ENCODE results near the gene TMPRSS7.
A peak's percentile ranks its signal among the peaks of the same experiment; 100 is the strongest.

Gene TMPRSS7

DNA sequence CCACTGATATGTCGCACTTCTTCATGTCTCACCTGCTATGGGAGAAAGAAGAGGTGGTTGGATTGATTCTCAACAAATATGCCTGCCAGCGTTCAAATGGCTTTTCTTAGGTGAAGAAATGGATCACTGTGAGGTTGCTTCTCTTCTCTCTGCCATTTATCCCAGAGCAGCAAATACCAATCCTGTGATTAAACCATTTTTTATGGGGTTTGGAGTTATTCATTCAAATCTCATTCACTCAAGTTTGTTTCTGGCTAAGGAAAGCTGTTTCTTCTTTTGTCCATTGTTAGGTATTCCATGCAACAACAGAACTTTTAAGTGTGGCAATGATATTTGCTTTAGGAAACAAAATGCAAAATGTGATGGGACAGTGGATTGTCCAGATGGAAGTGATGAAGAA lies 39.5 kb downstream of the TMPRSS7 start:
- no peaks in the 10 kb centered on the region for H3K9me3 ChIP-seq (ENCODE audit: control insufficient read depth, low read length)
- H3K27ac ChIP-seq (ENCODE audit: low read length, poor library complexity, severe bottlenecking) = peak overlapping the region; percentile 69
- 90% methylated on average over 2 of the region's 2 CpGs for WGBS
- H2BK12ac ChIP-seq (ENCODE audit: low read length in 2 of 2) = peak overlapping the region in 1 of 2 experiments; percentile 50
- H2BK120ac ChIP-seq (ENCODE audit: low read depth, low read length) = no peak overlapping the region
- no peak overlapping the region for H3K14ac ChIP-seq (ENCODE audit: low read length in 2 of 2)
- H2AFZ ChIP-seq (ENCODE audit: low read depth, low read length) = no peak overlapping the region
- H2BK15ac ChIP-seq (ENCODE audit: low read depth, poor library complexity, severe bottlenecking) = no peak overlapping the region
- H3K4me2 ChIP-seq (ENCODE audit: low read length, poor library complexity, severe bottlenecking) = no peak overlapping the region
- no peak overlapping the region for H4K8ac ChIP-seq (ENCODE audit: low read length)
- DNase-seq = no peak
- H3K4me1 ChIP-seq (ENCODE audit: control insufficient read depth, insufficient read depth, low read depth, low read length) = peaks cover 4% of the 10 kb centered on the region
- peak overlapping the region; percentile 75 for H2AK5ac ChIP-seq (ENCODE audit: low read length, severe bottlenecking)
- peak overlapping the region; percentile 87 for H3K9ac ChIP-seq (ENCODE audit: low read length)
- no peak overlapping the region for H3K23ac ChIP-seq (ENCODE audit: low read length in 2 of 2)
- H3K79me1 ChIP-seq (replicated peaks; ENCODE audit: low read length, poor library complexity, severe bottlenecking) = no peaks in the 10 kb centered on the region
- H3K36me3 ChIP-seq (ENCODE audit: control insufficient read depth in 1 of 2, insufficient read depth in 2 of 2, low read depth in 1 of 2, low read length in 2 of 2) = no peaks in the 10 kb centered on the region
- H3K4me3 ChIP-seq (ENCODE audit: insufficient read depth in 1 of 2, low read depth in 1 of 2, low read length in 2 of 2) = peak overlapping the region in 1 of 2 experiments; percentile 3
- no peaks in the 10 kb centered on the region for H3K27me3 ChIP-seq (ENCODE audit: control insufficient read depth in 1 of 2, insufficient read depth in 1 of 2, low read length in 2 of 2)
- H2BK5ac ChIP-seq (ENCODE audit: low read depth, low read length, poor library complexity, severe bottlenecking) = peak overlapping the region; percentile 44
- H4K91ac ChIP-seq (ENCODE audit: low read length) = no peak overlapping the region
- no peak overlapping the region for H3K4ac ChIP-seq (ENCODE audit: low read depth in 1 of 2, low read length in 2 of 2)
- H3K18ac ChIP-seq (ENCODE audit: low read depth in 1 of 2, low read length in 2 of 2) = no peak overlapping the region

DNA sequence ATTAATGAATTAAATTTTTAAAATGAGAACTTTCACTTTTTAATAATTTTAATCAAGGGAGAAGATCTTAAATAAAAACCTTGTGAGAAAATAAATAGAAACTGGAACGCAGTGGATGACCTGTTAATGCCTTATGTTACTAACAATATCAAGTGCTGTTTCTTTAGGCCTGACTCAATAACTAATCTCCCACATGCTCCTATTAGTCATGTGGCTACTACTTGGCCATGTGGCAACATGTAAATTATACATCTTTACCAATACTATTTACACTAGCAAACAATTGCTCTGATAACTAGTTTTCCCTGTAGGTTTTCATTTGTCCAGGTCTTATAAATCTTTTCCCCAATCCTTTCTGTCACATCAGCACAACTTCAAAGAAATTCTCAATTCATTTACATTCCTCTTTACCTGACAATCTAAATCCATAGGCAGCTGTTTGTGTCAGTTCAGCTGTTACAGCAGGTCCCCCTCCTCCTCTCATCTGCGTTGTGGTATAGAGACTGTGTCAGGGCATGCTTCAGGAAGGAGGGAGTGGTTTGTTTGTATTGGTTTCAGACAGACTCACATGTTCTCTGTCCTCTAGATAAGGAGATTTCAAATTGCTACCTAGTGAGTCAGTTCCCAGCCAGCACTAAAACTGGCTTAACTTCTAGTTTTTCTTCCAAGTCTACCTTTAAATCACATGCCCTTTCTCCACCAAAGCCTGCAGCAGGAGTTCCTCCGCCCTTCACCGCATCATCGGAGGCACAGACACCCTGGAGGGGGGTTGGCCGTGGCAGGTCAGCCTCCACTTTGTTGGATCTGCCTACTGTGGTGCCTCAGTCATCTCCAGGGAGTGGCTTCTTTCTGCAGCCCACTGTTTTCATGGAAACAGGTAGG lies 40.3 kb downstream of the TMPRSS7 start:
- H2BK120ac ChIP-seq (ENCODE audit: low read depth, low read length) = no peak overlapping the region
- H3K18ac ChIP-seq (ENCODE audit: low read depth in 1 of 2, low read length in 2 of 2) = peak overlapping the region in 1 of 2 experiments; percentile 92
- H3K4me2 ChIP-seq (ENCODE audit: low read length, poor library complexity, severe bottlenecking) = peak overlapping the region; percentile 18
- no peak overlapping the region for H2AFZ ChIP-seq (ENCODE audit: low read depth, low read length)
- H4K91ac ChIP-seq (ENCODE audit: low read length) = no peak overlapping the region
- H2AK5ac ChIP-seq (ENCODE audit: low read length, severe bottlenecking) = no peak overlapping the region
- peak overlapping the region; percentile 87 for H3K9ac ChIP-seq (ENCODE audit: low read length)
- H3K23ac ChIP-seq (ENCODE audit: low read length in 2 of 2) = peak overlapping the region in 1 of 2 experiments; percentile 14
- no peaks in the 10 kb centered on the region for H3K9me3 ChIP-seq (ENCODE audit: control insufficient read depth, low read length)
- 2% methylated on average over 5 of the region's 6 CpGs for WGBS
- peak; percentile 93 for DNase-seq
- peak overlapping the region in 1 of 2 experiments; percentile 9 for H3K4ac ChIP-seq (ENCODE audit: low read depth in 1 of 2, low read length in 2 of 2)
- peak overlapping the region; percentile 1 for H2BK5ac ChIP-seq (ENCODE audit: low read depth, low read length, poor library complexity, severe bottlenecking)
- H4K8ac ChIP-seq (ENCODE audit: low read length) = no peak overlapping the region
- no peaks in the 10 kb centered on the region for H3K36me3 ChIP-seq (ENCODE audit: control insufficient read depth in 1 of 2, insufficient read depth in 2 of 2, low read depth in 1 of 2, low read length in 2 of 2)
- H3K79me1 ChIP-seq (replicated peaks; ENCODE audit: low read length, poor library complexity, severe bottlenecking) = no peaks in the 10 kb centered on the region
- H3K14ac ChIP-seq (ENCODE audit: low read length in 2 of 2) = no peak overlapping the region
- H2BK15ac ChIP-seq (ENCODE audit: low read depth, poor library complexity, severe bottlenecking) = no peak overlapping the region
- H3K27me3 ChIP-seq (ENCODE audit: control insufficient read depth in 1 of 2, insufficient read depth in 1 of 2, low read length in 2 of 2) = no peaks in the 10 kb centered on the region
- H3K4me1 ChIP-seq (ENCODE audit: control insufficient read depth, insufficient read depth, low read depth, low read length) = peaks cover 4% of the 10 kb centered on the region
- peak overlapping the region in 1 of 2 experiments; percentile 35 for H3K4me3 ChIP-seq (ENCODE audit: insufficient read depth in 1 of 2, low read depth in 1 of 2, low read length in 2 of 2)
- H2BK12ac ChIP-seq (ENCODE audit: low read length in 2 of 2) = peak overlapping the region in 1 of 2 experiments; percentile 98
- H3K27ac ChIP-seq (ENCODE audit: low read length, poor library complexity, severe bottlenecking) = peak overlapping the region; percentile 88

DNA sequence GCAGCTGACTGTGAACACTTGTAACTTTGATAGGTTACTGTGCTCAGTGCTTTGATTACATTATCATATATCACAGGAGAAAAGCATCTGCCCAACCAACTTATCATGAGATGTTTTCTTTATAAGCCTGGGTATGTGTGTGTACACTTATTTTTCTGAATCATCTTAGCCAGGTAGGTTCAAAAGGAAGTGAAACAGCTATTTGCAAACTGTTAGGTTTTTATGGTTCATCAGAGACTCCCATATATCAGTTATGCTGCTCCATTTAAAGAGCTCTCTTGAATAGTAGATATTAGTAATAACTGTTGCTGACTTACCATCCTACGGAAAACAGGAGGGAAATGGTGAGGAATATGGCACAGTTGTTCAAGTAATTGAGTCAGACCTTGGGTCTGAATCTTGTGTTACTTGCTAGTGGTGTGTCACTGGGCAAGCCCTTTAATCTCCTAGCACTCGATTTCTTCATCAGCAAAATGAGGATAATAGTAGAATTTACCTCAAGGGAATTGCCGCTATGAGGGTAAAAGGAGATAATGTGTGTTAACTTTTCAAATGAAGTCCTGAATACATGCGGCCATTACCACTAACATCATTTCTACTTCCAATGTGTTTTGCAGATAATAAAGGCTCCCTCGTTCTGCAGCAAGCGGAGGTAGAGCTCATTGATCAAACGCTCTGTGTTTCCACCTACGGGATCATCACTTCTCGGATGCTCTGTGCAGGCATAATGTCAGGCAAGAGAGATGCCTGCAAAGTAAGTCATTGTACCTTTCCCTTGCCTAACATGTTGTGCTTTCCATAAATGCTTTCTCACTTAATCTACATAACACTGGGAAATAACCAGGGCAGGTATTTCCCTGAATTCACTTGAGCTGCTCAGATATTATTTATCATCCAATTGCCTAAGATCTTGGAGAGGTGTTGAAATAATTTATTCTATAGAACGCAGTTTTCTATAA lies 43.9 kb downstream of the TMPRSS7 start:
- Histone ChIP-seq H2BK5ac (ENCODE audit: low read depth, low read length, poor library complexity, severe bottlenecking) (no peak overlapping the region), H3K9ac (ENCODE audit: low read length) (no peak overlapping the region), H2BK15ac (ENCODE audit: low read depth, poor library complexity, severe bottlenecking) (no peak overlapping the region), H3K4me3 (ENCODE audit: insufficient read depth in 1 of 2, low read depth in 1 of 2, low read length in 2 of 2) (no peak overlapping the region), H3K4me1 (ENCODE audit: control insufficient read depth, insufficient read depth, low read depth, low read length) (peaks cover 4% of the 10 kb centered on the region), H3K79me1 (replicated peaks; ENCODE audit: low read length, poor library complexity, severe bottlenecking) (no peaks in the 10 kb centered on the region), H4K8ac (ENCODE audit: low read length) (no peak overlapping the region), H2BK12ac (ENCODE audit: low read length in 2 of 2) (no peak overlapping the region), H3K14ac (ENCODE audit: low read length in 2 of 2) (no peak overlapping the region), H2AFZ (ENCODE audit: low read depth, low read length) (no peak overlapping the region), H2AK5ac (ENCODE audit: low read length, severe bottlenecking) (no peak overlapping the region), H3K4me2 (ENCODE audit: low read length, poor library complexity, severe bottlenecking) (no peak overlapping the region), H4K91ac (ENCODE audit: low read length) (no peak overlapping the region), H2BK120ac (ENCODE audit: low read depth, low read length) (no peak overlapping the region), H3K36me3 (ENCODE audit: control insufficient read depth in 1 of 2, insufficient read depth in 2 of 2, low read depth in 1 of 2, low read length in 2 of 2) (no peaks in the 10 kb centered on the region), H3K23ac (ENCODE audit: low read length in 2 of 2) (no peak overlapping the region), H3K9me3 (ENCODE audit: control insufficient read depth, low read length) (no peaks in the 10 kb centered on the region), H3K18ac (ENCODE audit: low read depth in 1 of 2, low read length in 2 of 2) (no peak overlapping the region), H3K4ac (ENCODE audit: low read depth in 1 of 2, low read length in 2 of 2) (no peak overlapping the region), H3K27me3 (ENCODE audit: control insufficient read depth in 1 of 2, insufficient read depth in 1 of 2, low read length in 2 of 2) (no peaks in the 10 kb centered on the region), H3K27ac (ENCODE audit: low read length, poor library complexity, severe bottlenecking) (no peak overlapping the region)
- WGBS = 96% methylated on average over 8 of the region's 10 CpGs
- DNase-seq = no peak

DNA sequence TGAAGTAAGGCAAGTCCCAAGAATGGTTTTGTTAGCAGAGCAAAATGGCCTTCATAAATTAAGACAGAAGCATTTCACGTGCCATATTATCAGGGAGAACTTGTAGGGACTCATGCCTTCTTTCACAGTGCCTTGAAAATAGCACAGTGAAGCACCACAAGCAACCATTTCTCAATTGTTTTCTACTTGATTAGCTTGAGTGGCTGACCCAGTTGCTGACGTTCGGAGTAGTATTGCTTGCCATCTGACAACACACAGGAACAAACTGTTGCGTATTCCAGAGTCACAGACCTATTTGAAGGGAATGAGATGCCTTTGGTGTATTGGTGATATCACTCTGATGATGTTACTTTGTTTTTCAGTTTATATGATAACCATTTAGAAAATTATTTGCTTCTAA lies 48.7 kb downstream of the TMPRSS7 start:
- H3K4me3 ChIP-seq (ENCODE audit: insufficient read depth in 1 of 2, low read depth in 1 of 2, low read length in 2 of 2) = no peak overlapping the region
- no peak for DNase-seq
- H3K9ac ChIP-seq (ENCODE audit: low read length) = no peak overlapping the region
- H2BK15ac ChIP-seq (ENCODE audit: low read depth, poor library complexity, severe bottlenecking) = no peak overlapping the region
- H3K9me3 ChIP-seq (ENCODE audit: control insufficient read depth, low read length) = no peaks in the 10 kb centered on the region
- no peak overlapping the region for H2BK120ac ChIP-seq (ENCODE audit: low read depth, low read length)
- WGBS = 83% methylated on average over 4 of the region's 4 CpGs
- H2BK12ac ChIP-seq (ENCODE audit: low read length in 2 of 2) = no peak overlapping the region
- no peak overlapping the region for H3K18ac ChIP-seq (ENCODE audit: low read depth in 1 of 2, low read length in 2 of 2)
- no peak overlapping the region for H3K27ac ChIP-seq (ENCODE audit: low read length, poor library complexity, severe bottlenecking)
- no peak overlapping the region for H3K23ac ChIP-seq (ENCODE audit: low read length in 2 of 2)
- peaks cover 7% of the 10 kb centered on the region for H3K4me1 ChIP-seq (ENCODE audit: control insufficient read depth, insufficient read depth, low read depth, low read length)
- peaks cover 0 to 6% of the 10 kb centered on the region in 2 experiments for H3K27me3 ChIP-seq (ENCODE audit: control insufficient read depth in 1 of 2, insufficient read depth in 1 of 2, low read length in 2 of 2)
- H2AFZ ChIP-seq (ENCODE audit: low read depth, low read length) = no peak overlapping the region
- H4K91ac ChIP-seq (ENCODE audit: low read length) = no peak overlapping the region
- no peak overlapping the region for H2BK5ac ChIP-seq (ENCODE audit: low read depth, low read length, poor library complexity, severe bottlenecking)
- no peak overlapping the region for H3K4me2 ChIP-seq (ENCODE audit: low read length, poor library complexity, severe bottlenecking)
- H3K36me3 ChIP-seq (ENCODE audit: control insufficient read depth in 1 of 2, insufficient read depth in 2 of 2, low read depth in 1 of 2, low read length in 2 of 2) = no peaks in the 10 kb centered on the region
- no peak overlapping the region for H3K14ac ChIP-seq (ENCODE audit: low read length in 2 of 2)
- H3K79me1 ChIP-seq (replicated peaks; ENCODE audit: low read length, poor library complexity, severe bottlenecking) = no peaks in the 10 kb centered on the region
- H2AK5ac ChIP-seq (ENCODE audit: low read length, severe bottlenecking) = no peak overlapping the region
- no peak overlapping the region for H4K8ac ChIP-seq (ENCODE audit: low read length)
- no peak overlapping the region for H3K4ac ChIP-seq (ENCODE audit: low read depth in 1 of 2, low read length in 2 of 2)

Data from mesenchymal stem cell (in vitro differentiated cells and primary cell).